ENCODE data around the gene GRAMD4. TPM values are rescaled to one million over a fixed set of nuclear protein-coding genes. Genes with fewer than 3 reads are reported as not detected.

GRAMD4 gene
- total and polyA plus RNA-seq, 2 experiments from 2014 or later = 2.9 to 10.6 TPM

GRCh38 chr22:46710806-46711205, 90.6 kb downstream of the GRAMD4 start:
- Histone ChIP-seq H3K9ac (no peak overlapping the region), H3K4me3 (no peak overlapping the region), H2AFZ (no peak overlapping the region), H4K20me1 (ENCODE audit: insufficient read depth) (no peaks in the 10 kb centered on the region), H3F3A (ENCODE audit: insufficient read depth) (peaks cover 22% of the 10 kb centered on the region), H3K4me2 (ENCODE audit: unreplicated experiment) (no peak overlapping the region), H3K79me2 (ENCODE audit: insufficient read depth) (peaks cover 19% of the 10 kb centered on the region; the same call in 1 of the 2 replicates), H3K4me1 (ENCODE audit: insufficient read depth) (peaks cover 7% of the 10 kb centered on the region), H3K27ac (no peak overlapping the region), H3K27me3 (replicated peaks; ENCODE audit: insufficient read depth) (no peaks in the 10 kb centered on the region), H3K9me3 (ENCODE audit: low read depth) (no peaks in the 10 kb centered on the region), H3K9me2 (ENCODE audit: insufficient read depth) (no peaks in the 10 kb centered on the region), H3K36me3 (ENCODE audit: low read depth) (peaks cover 24% of the 10 kb centered on the region)
- 95 to 97% methylated on average over 11 of the region's 11 CpGs for WGBS, 2 experiments (ENCODE audit: low coverage in 1 of 2, low lambda C conversion rate in 2 of 2, missing lambda C conversion rate in 2 of 2)
- TF ChIP-seq EZH2phosphoT487 (IDR thresholded peaks at IDR 0.05; ENCODE audit: insufficient read depth, low read depth) (no peak), EZH2 (IDR thresholded peaks at IDR 0.05; ENCODE audit: insufficient read depth, poor library complexity, severe bottlenecking) (no peak)
- in situ Hi-C loops (cut with MboI) = no loop called here
- no peak for DNase-seq

GRCh38 chr22:46712288-46712687, 92.1 kb downstream of the GRAMD4 start:
- Histone ChIP-seq H3K4me1 (ENCODE audit: insufficient read depth) (peaks cover 7% of the 10 kb centered on the region), H3K9me3 (ENCODE audit: low read depth) (no peaks in the 10 kb centered on the region), H3K36me3 (ENCODE audit: low read depth) (peaks cover 31% of the 10 kb centered on the region), H3K27ac (no peak overlapping the region), H4K20me1 (ENCODE audit: insufficient read depth) (no peaks in the 10 kb centered on the region), H3F3A (ENCODE audit: insufficient read depth) (peaks cover 22% of the 10 kb centered on the region), H3K4me2 (ENCODE audit: unreplicated experiment) (no peak overlapping the region), H3K9me2 (ENCODE audit: insufficient read depth) (no peaks in the 10 kb centered on the region), H3K27me3 (replicated peaks; ENCODE audit: insufficient read depth) (no peaks in the 10 kb centered on the region), H2AFZ (no peak overlapping the region), H3K9ac (no peak overlapping the region), H3K4me3 (no peak overlapping the region), H3K79me2 (ENCODE audit: insufficient read depth) (peaks cover 19% of the 10 kb centered on the region)
- in situ Hi-C loops (cut with MboI) = no loop called here
- DNase-seq = no peak
- 89 to 93% methylated on average over 8 of the region's 8 CpGs for WGBS, 2 experiments (ENCODE audit: low coverage in 1 of 2, low lambda C conversion rate in 2 of 2, missing lambda C conversion rate in 2 of 2)
- TF ChIP-seq EZH2 (IDR thresholded peaks at IDR 0.05; ENCODE audit: insufficient read depth, poor library complexity, severe bottlenecking) (no peak), EZH2phosphoT487 (IDR thresholded peaks at IDR 0.05; ENCODE audit: insufficient read depth, low read depth) (no peak)

- WGBS, 2 experiments (ENCODE audit: low coverage in 1 of 2, low lambda C conversion rate in 2 of 2, missing lambda C conversion rate in 2 of 2) = 27 to 28% methylated on average over 4 of the region's 4 CpGs
- peak; percentile 54 for DNase-seq
- H3K4me1 ChIP-seq (ENCODE audit: insufficient read depth) = peaks cover 7% of the 10 kb centered on the region
- no peak for TF ChIP-seq EZH2 (IDR thresholded peaks at IDR 0.05; ENCODE audit: insufficient read depth, poor library complexity, severe bottlenecking)
- no peak for TF ChIP-seq EZH2phosphoT487 (IDR thresholded peaks at IDR 0.05; ENCODE audit: insufficient read depth, low read depth)
- no peak overlapping the region for H3K4me2 ChIP-seq (ENCODE audit: unreplicated experiment)
- H3K27ac ChIP-seq = peak overlapping the region; percentile 56
- H3K9me2 ChIP-seq (ENCODE audit: insufficient read depth) = no peaks in the 10 kb centered on the region
- H3K9me3 ChIP-seq (ENCODE audit: low read depth) = no peaks in the 10 kb centered on the region
- H3K9ac ChIP-seq = peak overlapping the region; percentile 31
- no peak overlapping the region for H3K4me3 ChIP-seq
- H3K36me3 ChIP-seq (ENCODE audit: low read depth) = peaks cover 36% of the 10 kb centered on the region
- H4K20me1 ChIP-seq (ENCODE audit: insufficient read depth) = no peaks in the 10 kb centered on the region
- H3K79me2 ChIP-seq (ENCODE audit: insufficient read depth) = peaks cover 19% of the 10 kb centered on the region
- in situ Hi-C loops (cut with MboI) = no loop called here
- no peak overlapping the region for H2AFZ ChIP-seq
- no peaks in the 10 kb centered on the region for H3K27me3 ChIP-seq (replicated peaks; ENCODE audit: insufficient read depth)
- peaks cover 22% of the 10 kb centered on the region for H3F3A ChIP-seq (ENCODE audit: insufficient read depth)
Observed at GRCh38 chr22:46714550-46714949, 94.4 kb downstream of the GRAMD4 start.

GRCh38 chr22:46719921-46720320, 99.7 kb downstream of the GRAMD4 start:
- H3K79me2 ChIP-seq (ENCODE audit: insufficient read depth) = peaks cover 39% of the 10 kb centered on the region
- in situ Hi-C loops (cut with MboI) = no loop called here

More at GRCh38 chr22:46719921-46720320, 99.7 kb downstream of the GRAMD4 start:
- peaks cover 9% of the 10 kb centered on the region for H3F3A ChIP-seq (ENCODE audit: insufficient read depth)
- no peaks in the 10 kb centered on the region for H3K27me3 ChIP-seq (replicated peaks; ENCODE audit: insufficient read depth)
- no peak overlapping the region for H3K4me2 ChIP-seq (ENCODE audit: unreplicated experiment)
- H2AFZ ChIP-seq = no peak overlapping the region
- no peaks in the 10 kb centered on the region for H3K9me2 ChIP-seq (ENCODE audit: insufficient read depth)
- 95 to 97% methylated on average over 11 of the region's 11 CpGs for WGBS, 2 experiments (ENCODE audit: low coverage in 1 of 2, low lambda C conversion rate in 2 of 2, missing lambda C conversion rate in 2 of 2)
- H3K4me3 ChIP-seq = no peak overlapping the region
- TF ChIP-seq EZH2 (IDR thresholded peaks at IDR 0.05; ENCODE audit: insufficient read depth, poor library complexity, severe bottlenecking) (no peak), EZH2phosphoT487 (IDR thresholded peaks at IDR 0.05; ENCODE audit: insufficient read depth, low read depth) (no peak)
- H3K27ac ChIP-seq = no peak overlapping the region
- H3K9ac ChIP-seq = no peak overlapping the region
- no peaks in the 10 kb centered on the region for H4K20me1 ChIP-seq (ENCODE audit: insufficient read depth)
- no peak for DNase-seq
- H3K4me1 ChIP-seq (ENCODE audit: insufficient read depth) = no peaks in the 10 kb centered on the region
- no peaks in the 10 kb centered on the region for H3K9me3 ChIP-seq (ENCODE audit: low read depth)
- H3K36me3 ChIP-seq (ENCODE audit: low read depth) = peaks cover 12% of the 10 kb centered on the region; the same call in 1 of the 2 replicates
